ENCODE data around the gene NOXA1.

NOXA1 gene

DNA sequence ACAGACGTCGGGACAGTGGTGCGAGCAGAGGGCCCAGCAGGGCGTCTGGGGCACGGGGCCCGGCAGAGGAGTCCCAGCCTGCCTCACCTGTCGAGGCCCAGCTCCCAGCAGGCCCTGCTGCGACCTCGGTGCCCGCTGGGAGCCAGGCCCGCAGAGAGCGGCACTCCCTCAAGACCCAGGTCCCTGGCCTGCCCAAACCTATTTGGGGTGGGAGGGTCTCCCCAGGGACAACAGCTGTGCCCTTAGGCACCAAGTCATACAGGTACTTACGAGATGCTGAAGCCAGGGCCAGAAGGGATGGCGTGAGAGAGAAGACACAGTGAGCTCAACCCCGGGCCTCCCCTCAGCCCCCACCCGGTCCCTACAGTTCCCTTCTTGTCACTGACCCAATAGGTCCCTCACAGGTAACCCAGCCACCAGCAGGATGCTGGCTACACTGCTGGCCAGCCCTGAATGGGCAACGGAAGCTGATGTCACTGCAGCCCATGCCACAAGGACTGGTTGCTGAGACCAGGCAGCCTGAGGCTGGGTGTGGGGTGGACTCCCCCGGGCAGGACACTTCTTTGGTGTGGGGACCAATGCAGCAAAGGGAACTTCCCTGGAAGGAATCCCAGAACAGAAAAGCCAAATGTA lies 32.3 kb downstream of the NOXA1 start:
- DNase-seq = no peak

DNA sequence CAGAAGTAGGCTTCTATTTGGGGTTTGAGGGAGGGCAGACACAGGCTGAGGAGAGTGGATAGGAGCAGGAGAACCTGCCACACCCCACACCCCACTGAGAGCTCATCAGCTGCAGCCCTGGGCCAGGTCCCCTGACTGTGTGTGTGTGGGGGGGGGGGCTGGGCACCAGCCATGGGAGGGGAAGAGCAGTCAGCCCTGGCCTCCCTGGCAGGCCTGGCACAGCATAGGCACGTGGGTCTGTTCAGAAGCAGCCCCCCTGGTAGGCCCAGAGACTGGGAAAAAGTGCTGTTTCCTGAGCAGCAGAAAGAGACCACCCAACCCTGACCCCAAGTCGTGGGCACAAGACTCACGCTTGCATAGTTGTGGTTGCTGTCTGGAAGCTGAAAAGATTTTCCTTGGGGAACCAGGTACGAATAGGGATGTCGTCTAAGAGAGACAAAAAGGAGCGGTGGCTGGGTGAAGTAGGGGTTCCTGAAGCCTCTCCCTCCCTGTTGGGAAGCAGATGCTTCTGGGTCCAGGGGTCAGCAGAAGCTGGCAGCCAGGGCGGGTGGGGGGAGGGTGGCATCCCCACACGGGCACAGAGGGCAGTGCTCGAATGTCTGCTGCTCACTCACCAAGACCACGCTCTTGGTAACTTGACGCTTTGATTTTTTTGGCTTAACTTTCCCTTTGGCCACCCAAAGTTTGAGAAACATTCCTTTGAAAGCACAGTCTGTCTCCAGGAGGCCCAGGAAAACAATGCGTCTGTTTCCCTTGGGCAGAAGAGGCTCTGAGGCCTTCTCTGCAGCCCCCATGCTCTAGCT lies 33.1 kb downstream of the NOXA1 start:
- DNase-seq = peak; percentile 67

DNA sequence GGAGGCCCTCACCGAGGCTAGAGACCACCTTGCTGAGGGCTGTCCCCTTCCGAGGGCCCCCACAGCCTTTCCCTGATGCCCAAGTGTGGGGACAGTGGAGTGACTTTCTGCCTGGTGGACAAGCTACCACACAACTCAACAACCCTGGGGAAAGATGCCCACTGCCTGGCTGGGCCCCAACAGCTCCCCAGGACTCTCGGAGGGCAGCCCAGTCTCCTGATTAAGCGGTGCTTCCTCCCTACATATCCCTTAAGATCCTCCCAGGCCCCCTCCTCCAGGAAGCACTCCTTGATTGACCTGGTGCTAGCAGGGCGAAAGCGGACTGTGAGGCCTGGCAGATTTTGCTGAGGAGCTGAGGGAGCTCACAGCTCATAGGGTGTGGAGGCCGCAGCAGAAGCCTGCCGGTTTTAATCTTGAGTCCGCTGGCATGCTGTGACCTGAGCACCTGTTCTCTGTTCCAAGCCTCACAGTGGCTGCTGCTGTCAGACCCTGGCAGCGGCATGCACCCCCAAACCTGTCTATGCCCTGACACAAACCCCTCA lies 33.7 kb downstream of the NOXA1 start:
- no peak for DNase-seq

DNA sequence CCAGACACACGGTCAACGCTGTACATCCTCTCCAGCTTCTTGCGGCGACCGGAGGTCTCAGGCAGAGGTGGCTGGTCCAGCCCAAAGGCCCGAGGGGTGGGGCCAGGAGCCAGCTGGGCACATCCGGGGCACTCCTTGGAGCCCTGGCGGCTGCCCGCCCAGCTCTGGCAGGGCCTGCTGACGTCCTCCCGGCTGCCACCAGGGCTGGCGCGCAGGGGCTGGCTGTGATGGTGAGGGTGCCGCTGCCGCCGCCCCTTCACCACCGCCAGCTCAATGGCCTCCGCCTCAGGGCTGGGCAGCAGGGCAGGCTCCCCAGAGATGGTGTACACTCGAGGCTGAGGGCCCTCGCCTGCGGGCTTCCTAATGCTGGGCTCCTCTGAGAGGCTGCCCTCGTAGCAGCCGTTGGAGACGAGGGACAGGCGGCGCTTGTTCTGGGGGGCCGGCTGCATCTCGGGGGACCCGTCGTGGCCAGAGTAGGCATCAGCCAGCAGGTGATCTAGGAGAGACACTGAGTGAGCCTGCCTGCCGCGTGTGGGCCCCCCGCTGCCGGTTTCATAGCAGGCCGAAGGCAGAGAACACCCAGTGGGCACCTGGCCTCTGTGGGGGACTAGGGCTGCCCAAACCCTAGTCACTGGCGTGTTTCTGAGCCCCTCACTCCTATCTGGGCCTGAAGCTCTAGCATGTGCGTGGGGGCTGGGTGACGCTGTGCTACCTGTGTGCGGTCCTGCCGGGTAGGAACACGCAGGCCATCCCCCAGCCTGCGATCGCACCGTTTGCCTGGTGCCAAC lies 34.4 kb downstream of the NOXA1 start:
- no peak for DNase-seq

DNA sequence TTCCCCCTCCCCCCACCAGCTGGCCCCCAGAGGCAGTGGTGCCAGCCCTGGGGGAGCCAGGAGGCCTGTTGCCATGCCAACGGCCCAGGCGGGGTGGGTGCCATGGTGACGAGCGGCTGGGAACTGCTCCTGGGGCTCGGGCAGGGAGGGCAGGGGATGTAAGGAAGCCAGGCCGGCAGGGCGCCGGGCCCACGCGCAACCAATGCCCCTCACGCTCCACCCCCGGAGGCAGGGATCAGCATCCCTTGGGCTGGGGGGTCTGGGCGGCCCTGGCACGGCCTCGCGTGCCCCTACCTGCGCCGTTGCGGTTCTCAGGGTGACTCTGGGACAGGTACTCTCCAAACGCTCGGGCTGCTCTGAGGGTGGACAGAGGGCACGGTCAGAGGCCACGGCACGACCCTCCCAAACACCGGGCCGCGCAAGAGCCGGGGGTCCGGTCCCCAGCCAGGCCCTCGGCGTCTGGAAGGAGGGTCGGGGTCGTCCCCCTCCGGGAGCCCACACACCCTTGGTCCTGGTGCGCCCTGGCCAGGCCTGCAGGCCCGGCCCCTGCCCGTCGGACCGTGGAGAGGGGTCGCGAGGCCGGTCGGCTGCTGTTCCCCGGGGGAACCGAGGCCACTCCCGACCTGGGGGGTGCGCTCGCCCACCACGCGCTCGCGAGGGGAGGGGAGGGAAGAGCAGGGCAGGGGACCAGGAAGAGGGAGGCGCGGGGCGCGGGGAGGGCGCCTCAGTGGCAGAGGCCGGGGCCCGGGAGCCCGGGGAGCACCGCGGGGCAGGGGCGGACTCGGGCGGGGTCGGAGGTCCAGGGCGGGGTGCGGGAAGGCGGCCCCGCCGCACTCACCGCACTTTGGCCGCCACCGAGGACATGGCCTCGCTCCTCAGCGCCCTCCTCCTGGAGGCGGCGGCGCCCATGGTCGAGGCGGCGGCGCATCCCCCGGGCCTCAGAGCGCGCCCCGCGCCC lies 35.3 kb downstream of the NOXA1 start:
- DNase-seq = no peak

DNA sequence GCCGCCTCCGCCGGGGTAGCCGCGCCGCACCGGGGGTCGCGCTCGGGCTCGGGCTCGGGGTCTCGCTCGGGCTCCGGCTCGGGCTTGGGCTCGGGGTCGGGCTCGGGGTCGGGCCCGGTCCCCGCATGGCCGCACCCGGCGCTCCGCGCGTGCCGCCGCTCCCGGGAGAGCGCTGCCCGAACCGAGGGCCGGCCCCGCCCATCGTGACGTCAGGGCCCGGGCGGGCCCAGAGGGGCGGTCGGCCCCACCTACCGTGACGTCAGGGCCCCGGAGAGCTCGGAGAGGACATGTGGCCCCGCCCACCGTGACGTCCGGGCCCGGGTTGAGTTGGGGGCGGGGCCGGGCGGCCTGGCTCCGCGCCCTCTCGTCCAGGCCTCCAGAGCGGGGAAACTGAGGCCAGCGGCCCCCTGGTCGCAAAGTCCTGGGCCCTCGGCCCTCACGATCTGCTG lies 36.0 kb downstream of the NOXA1 start, which contains the start of gene NSMF:
Gene NSMF, minus strand, starts transcription at position 183 of the 449 bp plus-strand sequence. CDS start 232 bp downstream, outside the sequence.
- DNase-seq = peak; percentile 94

DNA sequence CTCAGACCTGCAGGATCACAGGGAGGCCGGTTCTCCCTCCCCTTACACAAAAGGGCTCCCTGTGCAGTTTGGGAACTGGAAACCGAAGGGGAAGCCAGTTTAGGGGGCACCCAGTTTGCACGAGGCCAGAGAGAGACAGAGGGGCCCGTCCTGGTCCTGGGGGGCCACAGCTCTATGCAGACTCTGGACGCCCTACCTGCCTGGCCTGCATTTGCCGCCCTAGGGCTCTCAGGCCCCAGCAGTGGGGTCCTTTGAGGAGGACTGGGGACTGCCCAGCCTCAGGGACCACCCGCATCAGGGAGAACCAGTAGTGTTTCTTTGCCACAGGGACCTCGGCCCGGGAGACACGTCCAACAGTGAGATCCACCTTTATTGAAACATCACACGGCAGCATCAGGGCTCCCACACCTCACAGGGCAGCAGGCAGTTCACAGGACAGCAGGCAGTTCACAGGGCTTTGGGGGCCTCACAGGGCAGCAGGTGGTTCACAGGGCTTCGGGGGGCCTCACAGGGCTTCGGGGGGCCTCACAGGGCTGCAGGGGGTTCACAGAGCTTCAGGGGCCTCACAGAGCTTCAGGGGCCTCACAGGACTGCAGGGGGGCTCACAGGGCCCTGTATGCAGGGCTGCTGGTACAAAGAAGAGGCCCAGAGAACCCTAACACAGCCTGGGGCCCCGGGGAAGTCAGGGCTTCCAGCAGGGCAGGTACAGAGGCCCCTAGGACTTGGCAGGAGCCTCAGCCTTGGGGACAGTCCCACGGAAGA lies 36.6 kb downstream of the NOXA1 start:
- no peak for DNase-seq

DNA sequence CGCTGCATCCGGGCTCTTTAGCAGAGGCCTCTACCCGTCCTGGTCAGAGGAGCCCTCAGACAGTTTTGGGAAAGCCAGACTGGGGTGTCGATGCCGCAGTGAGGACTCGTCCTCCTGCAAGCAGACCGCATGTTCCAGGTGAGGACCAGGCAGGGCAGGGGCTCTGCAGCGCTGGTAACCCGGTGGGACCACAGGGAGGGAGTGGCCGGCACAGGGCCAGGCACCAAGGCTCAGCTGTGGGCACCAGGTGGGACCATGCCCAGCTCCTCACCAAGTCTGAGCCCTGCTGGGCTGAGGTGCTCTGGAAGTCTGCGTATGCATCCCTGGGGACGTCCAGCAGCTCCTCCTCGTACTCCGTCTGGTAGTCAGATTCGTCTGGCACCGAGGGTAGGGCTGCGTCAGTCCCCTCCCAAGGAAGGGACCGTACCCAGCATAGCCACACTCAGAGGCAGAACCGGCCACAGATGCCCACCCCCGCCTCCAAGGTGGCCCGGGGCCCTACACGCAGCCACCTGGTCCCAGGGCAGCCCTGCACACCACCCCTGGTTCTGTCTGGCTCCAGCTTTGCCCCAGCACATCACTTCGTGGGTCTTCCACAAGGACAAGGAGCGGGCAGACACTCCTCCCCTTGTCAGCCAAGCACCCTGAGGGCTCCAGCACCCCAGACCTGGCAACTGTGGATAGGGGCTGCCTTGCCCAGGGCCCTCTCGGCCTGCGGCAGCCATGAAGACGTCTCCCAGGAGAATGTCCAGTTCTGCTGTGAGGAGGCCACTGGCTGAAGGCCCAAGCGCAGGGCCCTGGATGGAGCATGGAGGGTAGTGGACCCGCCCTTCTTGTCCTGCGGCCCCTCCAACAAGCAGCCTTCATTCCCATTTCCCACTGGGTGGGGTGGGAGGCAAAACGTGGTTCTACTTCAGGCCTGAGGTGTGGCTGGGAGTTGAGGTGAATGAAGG lies 37.4 kb downstream of the NOXA1 start:
- DNase-seq = no peak

DNA sequence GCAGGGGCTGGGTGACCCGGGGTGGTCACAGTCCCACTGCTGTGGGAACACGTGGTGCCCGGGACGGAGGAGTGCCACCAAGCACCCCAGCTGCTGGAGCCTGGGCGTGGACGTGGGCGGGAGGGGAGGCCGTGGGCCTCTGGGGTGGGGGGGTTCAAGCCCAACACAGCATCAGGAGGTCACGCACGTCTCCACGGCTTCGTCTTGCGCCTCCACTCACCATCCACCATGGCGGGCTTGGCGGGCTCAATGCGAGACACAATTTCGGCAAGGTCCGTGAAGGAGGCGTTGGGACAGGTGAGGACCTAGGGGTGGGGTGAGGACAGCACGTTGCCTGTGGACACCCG lies 38.1 kb downstream of the NOXA1 start:
- no peak for DNase-seq

DNA sequence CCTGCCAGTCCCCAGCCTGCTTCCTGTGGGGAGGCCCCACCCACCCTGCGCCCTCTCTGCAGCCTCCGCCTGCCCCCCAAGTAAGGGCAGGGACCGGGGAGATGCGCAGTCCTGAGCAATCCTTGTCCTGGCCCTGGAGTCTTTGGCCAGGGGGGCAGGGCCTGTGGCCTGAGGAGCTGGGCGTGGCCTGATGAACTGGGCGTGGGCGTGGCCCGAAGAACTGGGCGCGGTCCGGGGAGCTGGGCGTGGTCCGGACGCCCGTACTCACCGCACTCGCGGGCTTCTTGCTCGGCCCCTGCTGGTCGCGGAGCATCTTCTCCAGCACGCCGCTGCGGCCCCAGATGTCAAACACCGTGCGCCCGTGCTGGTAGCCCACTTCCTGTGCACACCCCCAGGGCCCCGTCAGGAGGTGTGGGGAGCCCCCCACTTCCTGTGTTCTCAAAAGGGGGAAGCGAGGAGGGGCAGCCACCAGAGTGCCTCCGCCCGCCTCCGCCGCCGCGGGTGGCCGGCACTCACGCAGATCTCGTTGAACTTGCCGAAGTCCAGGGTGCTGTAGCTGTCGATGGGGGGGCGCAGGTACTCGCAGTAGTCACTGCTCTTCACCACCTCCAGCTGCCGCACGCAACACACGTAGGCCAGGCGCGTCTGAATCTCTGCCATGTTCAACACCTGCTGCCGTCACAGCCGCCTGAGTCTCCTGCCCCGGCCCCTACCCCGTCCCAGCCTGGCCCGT lies 38.6 kb downstream of the NOXA1 start:
- no peak for DNase-seq

DNA sequence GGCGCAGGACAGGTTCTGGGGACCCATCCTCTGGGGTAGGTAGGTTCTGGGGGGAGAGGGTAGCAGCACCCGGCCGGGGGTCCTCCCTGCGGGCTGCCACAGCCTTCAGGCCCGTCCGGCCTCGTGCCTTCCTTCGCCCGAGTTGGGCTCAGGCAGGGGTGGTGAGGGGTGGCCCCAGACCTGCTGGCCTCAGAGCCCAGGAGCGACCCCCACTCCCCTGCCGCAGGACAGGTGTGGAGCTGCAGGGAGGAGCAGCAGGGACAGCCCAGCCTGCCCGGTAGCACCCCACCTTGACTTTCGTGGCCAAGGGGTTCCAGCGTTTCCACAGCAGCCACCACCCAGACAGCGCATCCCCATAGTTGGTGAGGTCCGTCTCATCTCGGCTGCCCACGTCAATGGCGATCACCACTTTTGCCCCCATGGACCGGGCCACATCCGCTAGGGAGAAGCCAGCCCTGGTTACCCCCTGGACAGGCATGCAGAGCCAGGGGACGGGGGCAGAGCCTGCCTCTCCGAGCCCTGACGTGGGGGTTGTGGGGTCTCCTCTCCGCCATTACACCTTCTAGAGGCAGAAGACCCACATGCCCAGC lies 39.3 kb downstream of the NOXA1 start:
- DNase-seq = no peak

DNA sequence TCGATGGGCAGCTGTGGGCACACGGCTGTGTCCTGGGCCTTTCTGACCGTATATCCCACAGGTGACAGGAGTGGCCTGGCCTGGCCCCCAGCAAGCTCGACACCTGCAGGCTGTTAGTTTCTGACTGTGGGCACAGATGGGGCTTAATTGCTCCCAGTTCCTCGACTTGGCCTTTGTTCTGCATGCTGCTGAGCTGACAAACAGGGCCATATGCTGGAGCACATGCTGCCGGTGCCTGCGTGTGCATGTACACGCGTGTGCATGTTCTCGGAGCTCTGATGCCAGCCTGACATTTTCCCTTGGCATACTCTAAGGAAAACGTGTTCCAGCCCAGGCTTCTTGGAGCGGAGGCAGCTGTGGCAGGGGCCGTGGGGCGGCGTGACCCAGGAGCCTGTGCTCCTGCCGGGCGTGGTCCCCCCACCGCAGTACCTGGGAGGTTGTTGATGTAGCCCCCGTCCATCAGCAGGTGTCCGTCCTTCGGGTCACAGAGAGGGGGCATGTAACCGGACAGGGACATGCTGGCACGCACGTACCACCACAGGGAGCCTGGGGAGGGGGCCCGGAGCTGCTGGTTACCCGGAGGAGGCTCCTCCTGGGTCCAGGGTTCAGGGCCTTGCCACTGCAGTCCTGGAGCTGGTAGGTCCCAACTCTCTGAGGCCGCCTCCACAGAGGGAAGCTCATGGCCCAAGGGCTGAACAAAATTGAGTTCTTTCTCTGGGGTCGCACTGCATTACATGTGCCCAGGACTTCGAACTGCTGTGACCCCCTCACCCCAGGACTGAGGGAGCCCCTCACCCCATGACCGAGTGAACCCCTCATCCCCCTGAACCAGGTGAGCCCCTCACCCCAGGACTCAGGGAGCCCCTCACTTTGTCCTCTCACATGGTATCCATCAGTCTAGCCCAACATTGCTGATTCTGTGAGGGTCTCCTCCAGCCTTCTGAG lies 40.1 kb downstream of the NOXA1 start:
- DNase-seq = no peak

DNA sequence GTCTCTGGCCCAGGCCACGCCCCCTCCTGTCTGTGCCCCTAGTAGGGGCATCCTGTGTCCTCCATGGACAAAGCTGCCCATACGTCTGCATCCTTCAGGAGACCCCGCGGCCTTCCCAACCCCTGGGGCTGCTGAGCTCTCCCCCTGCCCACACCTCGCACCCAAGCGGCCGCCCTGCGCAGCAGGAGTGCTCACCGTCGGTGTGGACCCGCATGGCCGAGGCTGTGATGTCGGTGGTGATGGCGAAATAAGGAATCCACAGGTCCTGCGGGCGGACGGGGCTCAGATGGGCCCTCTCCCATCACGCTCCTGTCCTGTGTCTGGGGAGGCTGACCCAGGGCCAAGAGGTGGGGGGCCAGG lies 40.7 kb downstream of the NOXA1 start:
- DNase-seq = no peak

DNA sequence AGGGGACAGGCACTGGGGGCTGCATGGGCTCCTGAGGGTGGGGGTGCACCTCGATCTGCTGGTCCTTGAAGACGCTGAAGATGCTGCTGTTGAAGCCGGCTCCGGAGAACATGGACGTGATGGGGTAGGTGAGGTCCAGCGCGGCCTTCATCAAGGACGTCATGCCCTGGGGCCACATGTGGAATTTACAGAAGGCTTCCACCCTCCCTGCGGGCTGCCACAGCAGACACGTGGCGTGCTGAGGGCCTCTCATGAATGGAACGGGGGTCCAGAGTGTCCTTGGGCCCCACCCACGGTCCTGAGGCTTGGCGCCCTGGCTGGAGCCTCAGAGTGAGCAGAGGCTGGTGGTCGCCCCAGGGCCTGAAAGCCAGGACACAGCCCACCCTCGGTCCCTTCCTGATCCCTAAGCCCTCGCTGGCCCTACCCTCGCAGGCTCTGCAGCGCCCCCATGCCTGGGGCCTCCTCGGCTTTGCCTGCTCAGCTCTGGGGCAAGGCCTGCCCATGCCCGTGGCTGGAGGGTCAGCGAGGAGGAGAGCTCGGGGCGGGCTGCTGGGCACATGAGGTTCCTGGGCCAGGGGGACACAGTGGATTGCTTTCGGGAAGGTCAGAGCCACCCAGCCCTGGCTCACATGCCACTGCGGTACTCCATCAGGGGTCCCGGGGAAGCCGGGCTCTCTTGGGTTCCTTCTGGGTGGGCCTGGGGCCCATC lies 41.3 kb downstream of the NOXA1 start:
- DNase-seq = no peak

DNA sequence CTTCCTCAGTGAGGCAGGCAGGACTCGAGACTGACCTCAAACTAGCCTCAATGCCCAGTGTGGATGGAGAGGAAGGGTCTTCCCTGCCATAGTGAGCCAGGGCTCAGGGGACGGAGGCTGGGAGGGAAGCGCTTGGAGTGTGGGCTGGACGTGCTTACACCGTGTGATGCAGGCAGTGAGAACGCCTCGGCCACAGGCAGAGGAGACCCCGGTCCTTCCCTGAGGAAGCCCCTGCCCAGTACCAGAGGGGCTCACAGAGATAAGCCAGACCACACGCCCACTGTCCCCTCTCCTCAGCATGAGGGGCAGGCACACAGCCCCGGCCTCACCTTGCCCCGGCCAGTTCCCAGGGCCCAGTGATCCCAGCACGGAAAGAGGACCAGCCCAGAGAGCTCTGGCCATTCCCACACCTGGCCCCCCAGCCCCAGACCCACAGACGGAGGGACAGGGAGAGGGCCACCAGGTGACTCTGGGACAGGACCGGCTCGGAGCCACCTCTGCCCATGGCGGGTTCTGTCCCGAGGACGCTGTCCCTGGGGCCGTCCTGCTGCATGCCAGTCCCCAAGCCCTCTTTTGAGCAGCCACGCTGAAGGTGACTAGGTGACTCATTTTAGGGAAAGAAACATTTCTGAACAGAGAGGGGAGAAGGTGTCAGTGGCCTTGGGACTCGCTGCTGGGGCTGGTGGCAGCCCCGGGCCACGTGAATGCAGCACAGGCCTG lies 42.0 kb downstream of the NOXA1 start:
- DNase-seq = no peak

DNA sequence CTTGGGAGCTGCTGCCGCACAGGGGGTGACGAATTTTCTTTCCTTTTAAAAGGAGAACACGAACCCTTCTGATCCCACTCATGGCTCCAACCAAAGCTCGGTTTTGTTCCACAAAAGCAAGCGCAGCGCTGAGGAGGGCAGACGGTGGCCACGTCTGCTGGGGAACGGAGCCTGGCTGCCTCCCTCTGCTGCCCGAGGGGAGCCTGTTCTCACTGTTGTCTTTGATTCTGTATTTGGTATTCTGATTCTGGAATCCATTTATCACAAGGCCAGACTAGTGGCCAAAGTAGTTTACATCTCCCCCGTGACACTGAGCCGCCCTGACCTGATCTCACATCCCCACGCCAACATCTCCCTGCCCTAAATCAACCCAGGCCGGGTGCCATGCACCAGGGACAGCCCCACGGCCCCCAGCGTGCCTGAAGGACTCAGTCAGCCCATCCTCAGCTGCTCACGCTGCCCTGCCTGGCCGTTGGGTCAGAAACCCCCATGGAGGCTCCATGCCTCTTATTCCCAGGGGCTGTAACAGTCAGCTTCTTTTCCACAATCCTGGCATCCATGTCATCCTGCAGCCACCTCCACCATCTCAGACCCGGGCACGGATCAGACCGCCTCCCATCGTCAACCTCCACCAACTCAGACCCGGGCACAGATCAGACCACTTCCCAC lies 42.7 kb downstream of the NOXA1 start:
- no peak for DNase-seq

Data from fibroblast of skin of scalp (primary cell).